ENCODE measurements around the gene KCNQ5.
A peak's percentile ranks its signal among the peaks of the same experiment; 100 is the strongest.
"Not testable (repeated sequence)": the region's sequence is repeated elsewhere in the genome, so short reads cannot be mapped to it uniquely, and the experiment has no call there.

The KCNQ5 gene

DNA sequence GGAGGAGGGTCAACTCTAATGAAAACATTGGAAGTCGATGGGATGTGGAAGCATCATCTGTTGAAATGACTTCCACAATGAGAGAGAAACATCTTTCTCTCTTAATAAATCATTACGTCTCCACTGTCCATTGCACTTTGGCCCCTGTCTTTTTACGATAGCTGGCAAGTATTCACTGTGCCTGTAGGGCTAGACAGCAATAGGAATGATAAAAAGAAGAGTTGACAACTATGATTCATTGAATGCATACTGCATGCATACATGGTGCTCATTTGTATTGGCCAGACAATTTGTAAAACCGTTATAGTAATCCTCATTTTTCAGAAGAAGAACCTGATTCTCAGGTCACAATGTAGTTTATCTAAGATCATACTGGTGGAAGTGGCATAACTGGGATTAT is 220.3 kb downstream of the KCNQ5 start:
- no peak for DNase-seq (ENCODE audit: low spot score)

DNA sequence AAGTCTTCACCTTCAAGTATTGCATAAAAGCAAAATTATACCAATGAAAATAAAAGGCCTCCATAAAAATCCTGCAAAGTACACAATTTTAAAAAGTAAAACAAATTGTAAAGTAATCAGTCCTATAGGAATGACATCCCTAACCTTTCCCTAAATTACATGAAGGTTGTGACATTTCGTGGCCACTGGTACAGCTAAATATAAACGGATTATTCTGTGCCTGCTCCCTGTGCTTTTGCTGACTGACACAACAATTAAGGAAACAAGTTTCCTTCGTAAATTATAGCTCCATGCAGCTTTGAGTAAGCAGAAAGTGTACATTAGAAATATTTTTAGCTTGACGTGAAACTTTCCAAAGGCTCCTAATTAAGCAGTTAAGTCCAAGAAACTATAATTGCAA is 222.8 kb downstream of the KCNQ5 start:
- no peak for DNase-seq (ENCODE audit: low spot score)

DNA sequence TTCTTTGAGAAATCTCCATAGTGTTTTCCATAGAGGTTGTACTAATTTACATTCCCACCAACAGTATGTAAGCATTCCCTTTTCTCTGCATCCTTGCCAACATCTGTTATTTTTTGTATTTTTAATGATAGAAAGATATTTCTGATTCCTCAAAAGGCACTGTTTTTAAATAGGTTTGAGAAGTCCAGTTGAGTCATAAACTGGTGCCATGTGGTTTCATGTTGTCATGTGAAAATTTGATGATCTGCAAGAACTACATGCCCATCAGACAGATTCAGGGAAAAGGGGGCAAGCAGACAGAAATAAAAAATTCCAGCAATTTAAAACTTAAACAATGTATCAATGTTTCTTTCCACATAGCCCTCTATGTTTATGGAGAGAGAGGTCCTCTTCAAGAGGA is 227.5 kb downstream of the KCNQ5 start:
- no peak for DNase-seq (ENCODE audit: low spot score)

DNA sequence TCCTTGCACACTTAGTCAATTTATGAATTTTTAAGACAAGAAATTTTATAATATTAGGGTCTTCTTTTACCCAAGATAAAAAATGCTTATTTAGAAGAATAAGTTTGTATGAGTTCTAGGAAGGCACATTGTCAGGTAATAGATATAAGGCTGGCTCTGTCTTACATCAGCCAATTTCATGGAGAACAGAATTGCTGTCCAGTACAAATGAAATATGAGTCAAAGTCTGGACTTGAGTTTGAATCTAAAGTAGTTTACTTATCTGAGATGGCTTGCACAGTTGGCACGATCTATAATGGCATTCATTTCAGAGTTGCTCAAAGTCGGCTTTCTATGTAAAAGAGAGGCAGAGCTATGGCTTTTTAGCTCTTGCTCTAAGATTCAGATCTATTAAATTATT is 228.2 kb downstream of the KCNQ5 start:
- no peak for DNase-seq (ENCODE audit: low spot score)

DNA sequence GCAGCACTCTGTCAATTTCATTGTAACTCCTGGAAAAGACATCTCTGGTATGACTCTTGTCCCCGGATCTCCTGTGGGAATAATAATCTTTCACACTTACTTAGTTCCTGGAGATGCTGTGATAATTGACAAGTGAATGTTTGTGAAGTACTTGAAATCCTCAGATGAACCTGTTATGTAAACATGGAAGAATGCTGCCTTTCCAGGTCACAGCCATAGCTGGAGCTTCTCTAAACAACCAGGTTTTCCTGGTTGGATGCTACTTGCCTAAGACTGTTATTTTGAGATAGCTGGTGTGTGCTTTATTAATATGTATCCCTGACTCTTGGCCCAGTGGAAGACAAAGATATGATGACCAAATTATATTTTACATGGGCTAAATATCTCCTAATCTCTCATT is 228.6 kb downstream of the KCNQ5 start:
- DNase-seq (ENCODE audit: low spot score) = peak; percentile 6

DNA sequence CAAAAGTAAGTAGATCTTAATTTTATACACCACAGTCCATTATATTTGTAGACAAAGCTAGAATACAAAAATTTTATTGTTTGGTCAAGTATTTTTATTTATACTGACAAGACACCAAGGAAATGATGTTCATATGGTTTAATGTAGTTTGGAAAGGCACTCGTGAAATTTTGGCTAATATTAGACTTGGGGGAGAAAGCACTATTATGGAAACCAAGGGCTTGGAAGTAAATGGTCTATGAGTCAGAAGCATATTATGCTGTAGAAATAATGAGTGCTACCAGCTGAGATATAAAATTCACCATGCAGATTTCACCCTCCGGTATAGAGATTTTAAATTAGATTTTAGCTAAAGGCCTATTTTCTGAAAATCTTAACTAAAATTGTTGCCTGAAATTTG is 233.6 kb downstream of the KCNQ5 start:
- no peak for DNase-seq (ENCODE audit: low spot score)

DNA sequence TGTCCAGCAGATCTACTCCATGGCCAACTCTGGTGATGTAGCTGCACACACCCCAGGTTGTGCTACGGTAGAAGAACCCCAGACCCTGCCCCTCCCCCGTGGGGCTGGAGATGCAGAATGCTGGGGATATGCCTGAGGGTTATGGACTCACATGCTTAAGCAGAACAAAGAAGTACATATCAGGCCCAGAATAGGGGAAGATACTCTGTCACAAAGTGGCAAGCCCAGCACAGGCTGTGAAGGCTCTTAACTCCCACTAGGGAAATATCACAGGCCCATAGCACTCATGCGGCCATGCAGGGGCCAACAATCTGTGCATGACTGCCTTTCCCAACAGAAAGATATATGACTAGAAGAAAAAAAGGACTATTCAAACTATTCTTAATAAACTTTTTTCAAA is 234.9 kb downstream of the KCNQ5 start:
- DNase-seq (ENCODE audit: low spot score) = no peak

DNA sequence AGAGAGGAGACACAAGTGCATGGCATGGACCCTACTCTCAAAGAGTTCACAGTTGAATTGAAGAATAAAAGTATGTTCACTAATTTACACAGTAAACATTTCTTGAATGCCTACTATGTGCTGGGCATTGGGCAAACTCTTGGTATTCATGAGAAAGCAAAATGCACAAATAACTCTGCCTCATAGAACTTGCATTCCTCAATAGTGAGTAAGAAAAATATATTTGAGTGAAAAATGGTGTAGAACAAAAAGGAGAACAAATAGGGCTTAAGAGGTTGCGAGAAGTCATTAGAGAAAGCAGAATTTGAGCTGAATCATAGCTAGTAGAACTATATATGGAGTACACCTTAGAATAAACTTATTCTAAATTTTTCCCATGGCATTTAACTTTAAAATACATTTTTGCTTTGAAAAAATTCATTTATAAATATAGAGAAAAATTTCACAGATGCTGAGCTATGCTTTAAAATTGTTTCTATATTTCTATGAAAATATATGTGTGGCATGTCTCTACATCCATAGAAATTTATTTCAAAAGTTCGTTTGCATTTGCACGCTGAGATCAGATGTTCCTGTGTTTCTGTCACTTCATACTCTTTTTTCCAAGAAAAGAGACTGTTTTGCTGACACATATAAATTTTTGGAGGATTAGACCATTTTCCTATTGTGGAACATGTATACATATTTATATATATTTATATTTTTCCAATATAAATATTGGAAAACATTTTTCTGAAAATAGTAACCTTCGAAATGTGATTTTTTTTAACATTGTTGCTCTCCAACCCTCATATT is 236.1 kb downstream of the KCNQ5 start:
- DNase-seq (ENCODE audit: low spot score) = no peak

DNA sequence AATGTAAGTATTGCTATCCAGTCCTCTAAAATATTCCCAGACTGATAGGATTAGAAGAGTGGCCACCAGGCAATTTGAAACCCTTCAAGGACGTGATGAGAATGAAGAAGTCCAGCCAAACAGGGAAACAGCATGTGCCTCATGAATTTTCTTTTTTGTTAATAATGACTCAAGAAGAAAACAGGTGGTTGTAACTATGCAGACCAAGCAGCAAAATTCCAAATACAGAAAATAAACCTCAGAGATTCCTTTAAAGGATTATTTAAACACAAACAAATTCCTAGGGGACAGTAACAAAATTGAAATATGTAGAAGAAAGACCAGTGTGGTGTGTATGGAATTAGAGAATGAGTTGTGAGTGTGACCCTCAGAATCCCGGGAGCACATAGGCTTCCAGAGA is 239.2 kb downstream of the KCNQ5 start:
- no peak for DNase-seq (ENCODE audit: low spot score)

DNA sequence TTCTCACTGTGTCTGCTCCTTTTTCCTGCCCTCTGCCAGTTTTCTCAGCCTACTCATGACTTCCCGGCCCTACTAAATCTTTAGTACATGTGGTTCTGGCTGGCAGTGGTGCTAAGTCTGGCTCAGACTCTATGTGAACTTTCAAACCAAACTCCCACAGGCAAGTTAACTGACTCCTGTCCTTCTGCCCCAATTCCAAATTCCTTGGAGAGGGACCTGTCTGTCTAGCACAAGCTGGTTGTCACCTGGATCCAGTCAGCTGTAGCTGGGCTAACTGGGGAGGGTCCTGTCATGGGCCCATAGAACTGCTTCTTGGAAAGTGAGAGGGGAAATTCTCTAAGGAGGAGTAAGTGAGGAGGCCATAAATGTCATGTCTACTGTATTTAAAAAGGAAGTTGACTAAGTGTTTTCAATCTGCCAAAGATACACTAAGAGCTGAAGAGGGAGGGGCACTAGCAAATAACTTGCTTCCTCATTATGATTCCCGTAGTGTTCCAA is 240.1 kb downstream of the KCNQ5 start:
- DNase-seq (ENCODE audit: low spot score) = no peak

DNA sequence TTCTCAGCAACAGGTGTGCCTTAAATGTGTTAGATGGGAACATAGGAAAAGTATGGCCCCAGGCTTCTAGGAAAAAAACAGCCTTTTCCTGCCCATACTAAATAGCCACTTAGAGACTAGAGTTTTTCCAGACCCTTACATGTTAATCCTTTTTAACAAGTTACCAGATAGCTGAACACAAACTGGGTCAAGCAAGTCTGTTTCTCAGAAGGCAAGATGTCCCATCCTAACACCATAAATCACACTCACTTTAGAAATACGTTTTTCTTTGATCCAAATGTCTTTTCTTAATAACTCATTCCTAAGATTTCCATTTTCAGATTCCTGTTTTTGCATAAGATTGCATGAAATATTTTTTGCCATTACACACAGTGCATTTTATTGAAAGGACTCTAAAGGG is 241.3 kb downstream of the KCNQ5 start:
- no peak for DNase-seq (ENCODE audit: low spot score)

DNA sequence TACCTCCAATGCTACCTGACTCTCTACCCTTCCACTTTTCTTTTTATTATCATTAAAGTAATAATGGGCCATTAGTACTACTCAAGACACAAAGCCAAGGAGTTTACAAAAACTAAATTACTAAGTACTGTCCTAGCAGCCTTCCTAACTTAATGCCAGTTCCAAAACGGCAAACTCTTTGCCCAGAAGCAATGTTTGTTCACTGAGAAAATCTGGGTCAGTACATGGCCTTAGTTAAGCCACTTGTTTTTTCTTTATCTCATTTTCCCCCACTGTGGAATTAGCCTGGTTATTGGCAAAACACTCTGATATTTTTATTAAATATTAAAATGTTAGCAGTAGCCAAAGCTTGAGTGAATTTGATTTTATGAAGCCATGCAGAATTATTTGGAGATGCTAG is 242.4 kb downstream of the KCNQ5 start:
- DNase-seq (ENCODE audit: low spot score) = peak; percentile 12

DNA sequence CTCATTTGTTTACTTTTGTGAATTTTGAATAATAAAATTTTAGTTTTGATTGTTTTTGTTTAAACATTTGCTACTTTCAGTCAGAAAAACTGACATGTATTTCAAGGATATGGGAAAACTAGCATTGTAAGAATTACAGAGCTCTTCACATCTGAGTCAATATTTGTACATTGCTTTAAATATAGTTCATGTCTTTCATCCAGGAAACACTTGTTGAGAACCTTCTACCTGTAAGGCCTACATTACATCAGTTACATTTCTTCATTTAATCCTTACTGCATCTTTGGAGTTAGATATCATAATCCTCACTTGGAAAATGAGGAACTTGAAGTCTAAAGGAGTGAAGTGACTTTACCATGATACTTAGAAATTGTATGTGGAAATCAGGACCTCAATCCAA is 242.9 kb downstream of the KCNQ5 start:
- peak; percentile 2 for DNase-seq (ENCODE audit: low spot score)

DNA sequence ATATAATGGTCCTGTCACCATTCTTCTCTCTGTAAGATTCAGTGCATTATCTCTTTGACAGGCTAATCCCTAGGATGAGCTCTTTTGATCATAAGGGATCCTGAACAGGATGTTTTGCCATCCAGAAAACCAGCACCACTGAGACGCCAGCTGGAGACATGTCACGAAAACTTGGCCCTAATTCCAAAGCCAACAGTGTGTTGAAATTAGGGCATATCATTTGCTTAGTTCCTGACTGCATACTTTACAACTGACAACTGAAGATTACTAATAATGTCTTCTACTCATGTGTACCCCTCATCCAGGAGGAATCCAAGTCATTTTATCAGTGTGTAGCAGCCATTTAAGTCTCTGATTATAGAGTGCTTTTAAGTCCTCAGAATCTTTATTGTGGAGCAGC is 243.6 kb downstream of the KCNQ5 start:
- DNase-seq (ENCODE audit: low spot score) = peak; percentile 69

DNA sequence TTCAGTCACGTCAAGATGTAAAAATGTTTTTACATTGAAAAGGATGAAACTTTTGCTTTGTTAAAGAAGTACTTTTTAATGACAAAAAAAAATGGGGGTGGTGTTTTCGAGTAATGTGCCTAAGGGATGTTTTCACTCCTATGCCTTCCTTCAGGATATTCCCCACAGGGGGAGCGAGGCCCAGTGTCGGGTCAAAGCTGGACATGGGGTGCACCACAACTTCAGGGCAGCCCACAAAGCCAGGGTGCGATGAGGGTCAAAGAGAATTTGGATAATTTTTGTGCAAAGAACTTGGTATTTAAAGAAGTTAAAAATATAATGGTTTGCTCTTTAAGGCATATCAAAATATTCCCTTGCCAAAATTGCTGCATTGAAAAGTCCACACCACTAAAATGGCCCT is 247.8 kb downstream of the KCNQ5 start:
- DNase-seq (ENCODE audit: low spot score) = no peak

DNA sequence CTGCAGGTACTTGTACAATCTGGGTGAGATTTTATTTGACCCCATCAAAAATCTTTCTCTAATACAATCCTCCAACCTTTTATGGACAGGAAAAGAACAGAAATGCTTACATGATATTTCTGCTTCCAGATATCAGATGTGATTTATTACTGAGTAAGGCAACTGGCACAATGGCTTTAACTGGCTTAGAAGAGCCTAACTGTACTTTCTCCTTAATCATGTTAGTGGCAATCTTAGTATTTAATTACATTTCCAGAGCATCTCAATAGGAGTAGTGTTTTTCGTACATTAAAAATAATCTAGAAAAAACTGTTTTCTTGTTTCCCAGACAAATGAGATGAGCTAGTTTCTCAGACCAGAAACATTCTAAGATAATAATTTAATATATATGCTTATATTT is 251.6 kb downstream of the KCNQ5 start:
- DNase-seq (ENCODE audit: low spot score) = no peak

DNA sequence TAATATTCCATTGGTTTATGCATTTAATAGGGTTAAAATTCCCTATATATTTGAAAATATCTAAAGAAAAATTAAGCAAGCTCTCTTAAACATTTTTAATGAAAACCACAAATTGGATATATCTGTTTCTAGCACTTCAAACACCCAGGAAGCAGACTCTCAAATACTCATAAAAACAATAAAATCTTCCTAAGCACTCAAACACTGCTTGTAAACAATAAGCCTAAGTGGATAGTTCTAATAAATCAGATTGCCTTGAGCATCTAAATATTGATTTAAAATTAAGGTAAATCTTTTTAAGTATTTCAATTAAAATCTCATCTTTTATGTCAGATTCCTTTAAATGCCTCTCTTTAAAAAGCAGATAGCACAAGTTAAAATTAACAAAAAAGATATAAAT is 254.4 kb downstream of the KCNQ5 start:
- DNase-seq (ENCODE audit: low spot score) = no peak

DNA sequence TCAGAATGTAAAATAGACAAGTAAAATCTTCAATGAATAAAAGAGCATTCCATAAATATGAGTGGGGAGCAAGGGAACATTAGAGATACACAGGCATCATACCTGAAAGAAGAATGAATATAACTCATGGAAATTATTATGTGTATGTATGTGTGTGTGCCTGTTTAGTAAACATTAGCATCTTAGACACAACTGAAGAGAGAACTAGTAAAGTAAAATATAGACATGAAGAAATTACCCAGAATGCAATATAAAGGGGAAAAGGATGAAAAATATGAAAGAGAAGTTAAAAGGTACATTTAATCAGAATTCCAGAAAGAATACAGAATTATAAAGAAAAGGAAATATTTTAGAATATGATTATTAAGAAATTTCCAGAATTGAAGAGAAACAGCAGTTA is 264.3 kb downstream of the KCNQ5 start:
- no peak for DNase-seq (ENCODE audit: low spot score)

DNA sequence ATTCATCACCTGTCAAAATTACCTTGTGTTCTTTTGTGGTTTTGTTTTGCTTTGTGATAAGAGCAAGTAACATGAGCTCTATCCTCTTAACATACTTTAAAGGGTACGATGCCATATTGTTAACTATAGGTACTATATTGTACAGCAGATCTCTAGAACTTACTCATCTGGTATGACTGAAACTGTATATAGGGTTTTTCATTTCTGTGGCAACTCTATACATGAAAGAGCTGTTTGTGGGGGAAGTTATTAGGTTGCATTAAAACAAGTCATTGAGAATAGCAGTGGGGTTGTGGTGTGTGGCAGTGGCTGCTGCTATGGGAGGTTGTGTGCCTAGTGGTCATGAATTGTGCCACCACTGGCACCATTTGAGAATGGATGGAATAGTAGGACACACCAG is 268.4 kb downstream of the KCNQ5 start:
- DNase-seq (ENCODE audit: low spot score) = no peak

DNA sequence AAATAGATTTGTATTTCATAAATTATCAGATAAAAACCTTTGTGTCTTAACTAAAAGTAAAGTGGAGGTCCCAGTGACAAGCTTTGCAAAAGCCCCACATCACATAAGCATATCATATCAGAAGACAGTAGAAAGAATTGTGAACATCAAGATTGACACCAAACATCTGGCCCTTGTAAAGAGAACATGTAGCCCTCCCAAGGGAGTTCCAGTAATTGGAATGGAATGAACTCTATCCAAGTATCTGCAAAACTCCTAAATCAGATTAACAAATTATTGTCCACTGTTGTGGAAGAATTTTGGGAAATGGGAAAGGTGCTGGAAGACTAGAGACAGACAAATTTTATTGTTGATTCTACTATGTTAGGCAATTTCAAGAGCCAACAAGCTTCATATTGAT is 268.8 kb downstream of the KCNQ5 start:
- no peak for DNase-seq (ENCODE audit: low spot score)

DNA sequence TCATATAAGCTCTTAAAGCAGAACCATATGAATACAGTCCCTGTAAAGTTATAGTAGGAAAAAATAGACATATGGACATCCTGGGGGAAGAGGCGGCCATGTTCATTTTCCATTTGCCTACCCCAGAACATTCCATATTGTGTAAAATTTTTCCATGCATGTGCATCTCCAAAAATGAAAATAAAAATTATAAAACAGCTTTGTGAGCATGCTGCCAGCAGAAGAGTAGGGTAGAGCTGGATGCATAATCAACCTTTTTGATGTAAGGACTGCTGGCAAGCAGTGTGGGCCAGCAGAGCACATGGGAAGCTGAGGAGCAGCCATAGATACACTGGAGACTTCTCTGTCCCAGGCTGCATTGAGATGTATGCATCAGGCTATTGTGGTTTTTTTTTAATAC is 271.0 kb downstream of the KCNQ5 start:
- no peak for DNase-seq (ENCODE audit: low spot score)

DNA sequence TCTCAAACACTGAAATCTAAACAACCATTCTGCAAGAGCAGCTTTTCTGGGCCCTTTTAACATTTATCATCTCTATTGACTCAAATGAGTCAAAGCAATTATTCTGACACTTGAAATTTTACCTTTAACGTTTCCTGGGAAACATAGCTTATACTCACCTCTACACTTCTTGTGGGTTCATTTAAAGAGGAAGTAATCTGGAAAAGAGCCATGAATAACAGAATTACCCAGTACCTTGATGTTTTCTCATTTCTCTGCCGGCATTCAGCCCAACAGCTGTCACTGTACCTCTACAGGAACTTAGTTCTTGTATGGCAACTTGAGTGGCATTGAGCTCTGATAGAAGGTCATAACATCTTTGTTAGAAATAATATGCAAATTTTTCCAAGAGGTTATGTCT is 272.2 kb downstream of the KCNQ5 start:
- DNase-seq (ENCODE audit: low spot score) = no peak

DNA sequence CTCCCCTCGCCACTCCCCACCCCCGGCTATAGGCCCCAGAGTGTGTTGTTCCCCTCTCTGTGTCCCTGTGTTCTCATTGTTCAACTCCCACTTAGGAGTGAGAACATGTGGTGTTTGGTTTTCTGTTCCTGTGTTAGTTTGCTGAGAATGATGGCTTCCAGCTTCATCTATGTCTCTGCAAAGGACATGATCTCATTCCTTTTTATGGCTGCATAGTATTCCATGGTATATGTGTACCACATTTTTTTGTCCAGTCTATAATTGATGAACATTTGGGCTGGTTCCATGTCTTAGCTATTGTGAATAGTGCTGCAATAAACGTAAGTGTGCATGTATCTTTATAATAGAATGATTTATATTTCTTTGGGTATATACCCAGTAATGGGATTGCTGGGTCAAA is 276.4 kb downstream of the KCNQ5 start:
- DNase-seq (ENCODE audit: low spot score) = not testable (repeated sequence)

DNA sequence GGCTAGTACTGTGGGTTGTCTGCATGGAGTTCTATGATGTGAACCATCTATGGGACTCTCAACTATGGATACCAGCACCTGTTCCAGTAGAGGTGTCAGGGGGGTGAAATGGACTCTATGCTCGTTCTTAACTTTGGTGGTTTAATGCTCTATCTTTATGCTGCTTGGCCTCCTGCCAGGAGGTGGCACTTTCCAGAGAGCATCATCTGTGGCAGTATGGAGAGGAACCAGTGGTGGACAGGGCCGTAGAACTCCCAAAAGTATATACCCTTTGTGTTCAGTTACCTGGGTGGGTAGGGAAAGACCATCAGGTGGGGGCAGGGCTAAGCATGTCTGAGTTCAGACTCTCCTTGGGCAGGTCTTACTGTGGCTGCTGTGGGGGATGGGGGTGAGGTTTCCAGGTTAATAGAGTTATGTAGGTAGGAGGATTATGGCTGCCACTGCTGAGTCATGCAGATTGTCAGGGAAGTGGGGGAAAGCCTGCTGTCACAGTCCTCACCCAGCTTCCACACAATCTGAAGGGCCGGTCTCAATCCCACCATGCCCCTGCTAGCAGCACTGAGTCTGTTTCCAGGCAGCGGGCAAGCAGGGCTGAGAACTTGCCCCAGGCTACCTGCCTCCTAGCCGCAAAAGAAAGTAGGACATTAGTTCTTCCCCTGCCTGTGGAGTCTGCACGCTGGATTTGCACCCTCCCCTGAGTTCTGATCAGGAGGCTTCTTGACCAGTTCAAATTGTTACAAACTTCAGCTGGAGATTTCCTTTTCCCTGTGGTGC is 284.0 kb downstream of the KCNQ5 start:
- no peak for DNase-seq (ENCODE audit: low spot score)
